ENCODE results near the gene CBFA2T2. TPM values are rescaled to one million over a fixed set of nuclear protein-coding genes. Genes with fewer than 3 reads are reported as not detected.
A peak's percentile ranks its signal among the peaks of the same experiment; 100 is the strongest.

Gene CBFA2T2
- total RNA-seq, 3 donors from 2014 or later, result 28.5 to 37.4 (median 30.3) TPM

DNA sequence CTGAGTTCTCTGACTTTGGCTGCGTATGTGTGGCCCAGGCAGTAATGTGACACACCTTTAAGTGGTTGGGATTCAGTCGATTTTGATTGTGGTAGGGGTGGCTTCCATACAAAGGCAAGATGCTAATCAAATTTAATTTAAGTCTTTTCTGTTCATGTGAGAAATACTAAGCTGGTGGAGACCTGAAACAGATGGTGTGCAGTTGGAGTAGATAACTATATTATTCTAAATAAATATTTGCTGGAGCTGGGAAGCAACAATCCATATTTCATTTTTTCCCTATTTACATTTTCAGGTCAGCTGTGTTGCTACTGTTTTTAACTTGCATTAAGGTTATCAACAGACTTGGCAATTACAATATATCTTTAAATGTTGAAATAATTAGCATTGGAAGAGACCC, 104.8 kb downstream of the CBFA2T2 start:
- no peaks in the 10 kb centered on the region for H3K4me1 ChIP-seq (ENCODE audit: low read depth)
- no peak overlapping the region for H3K4me3 ChIP-seq
- intact Hi-C loops (cut with DNase I, micrococcal nuclease), result no loop called here
- ATAC-seq (no peak), DNase-seq (no peak)
- H3K36me3 ChIP-seq (ENCODE audit: low read depth), result no peaks in the 10 kb centered on the region
- H3K9me3 ChIP-seq, result no peaks in the 10 kb centered on the region
- TF ChIP-seq, protein P1, sequence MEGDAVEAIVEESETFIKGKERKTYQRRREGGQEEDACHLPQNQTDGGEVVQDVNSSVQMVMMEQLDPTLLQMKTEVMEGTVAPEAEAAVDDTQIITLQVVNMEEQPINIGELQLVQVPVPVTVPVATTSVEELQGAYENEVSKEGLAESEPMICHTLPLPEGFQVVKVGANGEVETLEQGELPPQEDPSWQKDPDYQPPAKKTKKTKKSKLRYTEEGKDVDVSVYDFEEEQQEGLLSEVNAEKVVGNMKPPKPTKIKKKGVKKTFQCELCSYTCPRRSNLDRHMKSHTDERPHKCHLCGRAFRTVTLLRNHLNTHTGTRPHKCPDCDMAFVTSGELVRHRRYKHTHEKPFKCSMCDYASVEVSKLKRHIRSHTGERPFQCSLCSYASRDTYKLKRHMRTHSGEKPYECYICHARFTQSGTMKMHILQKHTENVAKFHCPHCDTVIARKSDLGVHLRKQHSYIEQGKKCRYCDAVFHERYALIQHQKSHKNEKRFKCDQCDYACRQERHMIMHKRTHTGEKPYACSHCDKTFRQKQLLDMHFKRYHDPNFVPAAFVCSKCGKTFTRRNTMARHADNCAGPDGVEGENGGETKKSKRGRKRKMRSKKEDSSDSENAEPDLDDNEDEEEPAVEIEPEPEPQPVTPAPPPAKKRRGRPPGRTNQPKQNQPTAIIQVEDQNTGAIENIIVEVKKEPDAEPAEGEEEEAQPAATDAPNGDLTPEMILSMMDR (IDR thresholded peaks at IDR 0.05), result no peak

DNA sequence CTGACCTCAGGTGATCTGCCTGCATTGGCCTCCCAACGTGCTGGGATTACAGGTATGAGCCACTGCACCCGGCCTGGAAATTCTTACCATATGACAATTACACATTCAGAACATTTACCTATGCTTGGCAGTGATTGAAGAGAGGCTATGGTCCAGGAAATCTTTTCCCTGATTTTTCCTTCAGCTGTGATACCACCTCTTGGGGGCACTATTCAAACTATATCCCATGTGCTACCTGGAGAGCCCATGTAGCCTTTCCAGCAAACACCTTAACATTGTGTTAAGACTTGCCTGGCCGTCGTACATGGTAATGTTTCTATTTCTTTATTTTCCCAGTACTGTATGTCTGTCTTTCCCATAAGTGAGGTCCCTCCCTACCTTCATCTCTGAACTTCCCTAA, 110.5 kb downstream of the CBFA2T2 start:
- intact Hi-C loops (cut with DNase I, micrococcal nuclease), result no loop called here
- TF ChIP-seq, protein P1 (IDR thresholded peaks at IDR 0.05), result no peak
- no peak overlapping the region for H3K4me3 ChIP-seq
- H3K9me3 ChIP-seq, result no peaks in the 10 kb centered on the region
- ATAC-seq (no peak), DNase-seq (no peak)
- no peaks in the 10 kb centered on the region for H3K36me3 ChIP-seq (ENCODE audit: low read depth)
- H3K4me1 ChIP-seq (ENCODE audit: low read depth), result no peaks in the 10 kb centered on the region

DNA sequence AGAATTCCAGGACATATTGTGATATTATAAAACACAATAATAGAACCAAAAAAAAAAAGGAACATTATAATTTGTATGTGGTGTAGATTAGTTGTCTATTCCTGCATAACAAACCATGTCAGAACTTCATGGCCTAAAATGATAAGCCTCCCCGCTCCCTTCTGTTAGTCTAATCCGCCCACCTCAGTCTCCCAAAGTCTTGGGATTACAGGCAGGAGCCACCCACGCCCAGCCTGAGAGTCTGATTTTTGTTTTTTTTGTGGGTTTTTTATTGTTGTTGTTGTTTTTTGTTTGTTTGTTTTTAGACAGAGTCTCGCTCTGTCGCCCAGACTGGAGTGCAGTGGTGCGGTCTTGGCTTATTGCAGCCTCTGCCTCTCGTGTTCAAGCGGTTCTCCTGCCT, 111.1 kb downstream of the CBFA2T2 start:
- DNase-seq, result no peak
- intact Hi-C loops (cut with DNase I, micrococcal nuclease), result no loop called here
- Histone ChIP-seq H3K4me1 (ENCODE audit: low read depth) (no peaks in the 10 kb centered on the region), H3K4me3 (no peak overlapping the region), H3K9me3 (no peaks in the 10 kb centered on the region), H3K36me3 (ENCODE audit: low read depth) (no peaks in the 10 kb centered on the region)
- TF ChIP-seq, protein P1 (IDR thresholded peaks at IDR 0.05), result no peak
- ATAC-seq, result no peak

DNA sequence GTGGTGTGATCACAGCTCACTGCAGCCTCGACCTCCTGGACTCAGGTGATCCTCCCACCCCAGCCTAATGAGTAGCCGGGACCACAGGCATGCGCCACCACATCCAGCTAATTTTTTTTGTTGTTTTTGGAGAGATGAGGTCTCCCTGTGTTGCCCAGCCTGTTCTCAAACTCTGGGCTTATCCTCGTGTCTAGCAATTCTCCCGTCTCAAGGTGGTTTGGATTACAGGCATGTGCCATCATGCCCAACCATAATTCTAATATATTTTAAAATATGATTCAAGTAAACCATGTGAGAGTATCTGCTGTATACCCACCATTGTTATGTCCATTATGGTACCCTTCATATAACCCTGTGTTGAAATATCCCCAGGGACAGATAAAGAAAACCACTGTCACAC, 112.0 kb downstream of the CBFA2T2 start:
- no peak for ATAC-seq
- H3K36me3 ChIP-seq (ENCODE audit: low read depth), result no peaks in the 10 kb centered on the region
- TF ChIP-seq, protein P1 (IDR thresholded peaks at IDR 0.05), result no peak
- no peak for DNase-seq
- intact Hi-C loops (cut with DNase I, micrococcal nuclease), result no loop called here
- H3K4me1 ChIP-seq (ENCODE audit: low read depth), result no peaks in the 10 kb centered on the region
- H3K9me3 ChIP-seq, result no peaks in the 10 kb centered on the region
- no peak overlapping the region for H3K4me3 ChIP-seq

GRCh38 chr20:33602826-33603590, 113.1 kb downstream of the CBFA2T2 start:
- ATAC-seq (peak; percentile 14), DNase-seq (no peak)
- no peaks in the 10 kb centered on the region for H3K36me3 ChIP-seq (ENCODE audit: low read depth)
- no peaks in the 10 kb centered on the region for H3K9me3 ChIP-seq
- no peak overlapping the region for H3K4me3 ChIP-seq
- TF ChIP-seq, protein P1 (IDR thresholded peaks at IDR 0.05), result no peak
- H3K4me1 ChIP-seq (ENCODE audit: low read depth), result no peaks in the 10 kb centered on the region
- intact Hi-C loops (cut with DNase I, micrococcal nuclease), result no loop called here

Data from mucosa of descending colon (tissue), 3 donors.